ENCODE measurements around the gene CLEC20A.

DNA sequence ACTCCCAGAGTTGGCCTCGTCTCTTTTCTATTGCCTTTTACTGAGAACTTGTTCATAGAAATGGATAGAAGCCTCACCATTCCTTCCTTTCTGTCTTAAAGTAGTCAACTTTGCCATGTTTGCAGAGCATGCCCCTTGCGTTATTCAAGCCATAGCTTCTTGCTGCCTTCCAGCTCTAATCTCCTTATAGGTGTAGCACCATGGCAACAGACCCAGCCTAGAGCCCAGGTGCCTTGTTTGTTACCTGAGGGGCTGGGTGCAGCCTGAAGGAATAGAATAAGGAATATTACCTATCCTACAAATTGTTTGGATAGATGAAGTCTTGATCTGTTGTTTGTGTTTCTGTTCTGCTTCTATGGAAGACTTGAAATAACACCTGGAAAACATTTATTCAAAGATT is 59.9 kb downstream of the CLEC20A start:
- TF ChIP-seq EZH2 (IDR thresholded peaks at IDR 0.05) = no peak
- no peak for TF ChIP-seq FOXP2 (optimal IDR thresholded peaks at IDR 0.05; ENCODE audit: control extremely low read depth, extremely low read length, insufficient read depth)
- no peak for TF ChIP-seq POLR2AphosphoS5 (IDR thresholded peaks at IDR 0.05; ENCODE audit: borderline replicate concordance, low read depth, low read length)

Measured in SK-N-MC (cell line).